ENCODE data around the gene STUB1. TPM values are rescaled to one million over a fixed set of nuclear protein-coding genes. Genes with fewer than 3 reads are reported as not detected.
A peak's percentile ranks its signal among the peaks of the same experiment; 100 is the strongest.

The STUB1 gene
- total RNA-seq, 6 experiments from 2014 or later, result 37.3 to 69.6 (median 54.3) TPM

DNA sequence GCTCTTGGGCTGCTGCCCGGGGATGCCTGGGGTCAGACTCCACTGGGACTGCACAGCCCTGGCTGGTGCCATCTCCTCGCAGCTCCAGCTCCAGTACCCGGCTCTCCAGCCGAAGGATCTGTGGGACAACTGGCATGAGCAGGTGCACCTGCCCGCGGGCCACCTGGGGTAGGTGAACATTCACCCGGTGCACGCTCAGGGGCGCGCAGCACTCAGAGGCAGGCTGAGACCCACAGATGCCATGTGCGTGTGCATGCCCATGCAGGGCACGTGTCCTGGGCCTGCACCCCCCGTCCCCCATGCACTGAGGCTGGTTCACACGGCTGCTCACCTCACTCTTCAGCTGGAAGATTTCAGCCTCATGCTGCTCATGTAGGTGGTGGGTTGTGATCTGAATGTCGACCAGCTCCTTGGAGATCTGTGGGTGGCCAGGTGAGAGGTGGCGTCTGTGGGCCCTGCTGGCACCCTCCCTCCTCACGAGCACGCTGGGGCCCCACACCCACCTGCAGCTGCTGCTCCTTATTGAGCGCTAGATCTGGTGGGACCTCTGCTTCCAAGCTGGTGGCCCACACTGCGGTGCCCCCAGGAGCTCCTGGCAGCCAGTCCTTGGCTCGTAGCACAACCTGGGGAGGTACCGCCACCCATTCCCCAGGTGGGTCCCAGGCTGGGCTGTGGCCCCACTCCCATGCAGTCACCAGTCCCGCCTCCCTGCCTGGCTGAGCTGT lies 45.4 kb downstream of the STUB1 start:
- TF ChIP-seq POLR2A (IDR thresholded peaks at IDR 0.05), result no peak
- TF ChIP-seq, protein P1, sequence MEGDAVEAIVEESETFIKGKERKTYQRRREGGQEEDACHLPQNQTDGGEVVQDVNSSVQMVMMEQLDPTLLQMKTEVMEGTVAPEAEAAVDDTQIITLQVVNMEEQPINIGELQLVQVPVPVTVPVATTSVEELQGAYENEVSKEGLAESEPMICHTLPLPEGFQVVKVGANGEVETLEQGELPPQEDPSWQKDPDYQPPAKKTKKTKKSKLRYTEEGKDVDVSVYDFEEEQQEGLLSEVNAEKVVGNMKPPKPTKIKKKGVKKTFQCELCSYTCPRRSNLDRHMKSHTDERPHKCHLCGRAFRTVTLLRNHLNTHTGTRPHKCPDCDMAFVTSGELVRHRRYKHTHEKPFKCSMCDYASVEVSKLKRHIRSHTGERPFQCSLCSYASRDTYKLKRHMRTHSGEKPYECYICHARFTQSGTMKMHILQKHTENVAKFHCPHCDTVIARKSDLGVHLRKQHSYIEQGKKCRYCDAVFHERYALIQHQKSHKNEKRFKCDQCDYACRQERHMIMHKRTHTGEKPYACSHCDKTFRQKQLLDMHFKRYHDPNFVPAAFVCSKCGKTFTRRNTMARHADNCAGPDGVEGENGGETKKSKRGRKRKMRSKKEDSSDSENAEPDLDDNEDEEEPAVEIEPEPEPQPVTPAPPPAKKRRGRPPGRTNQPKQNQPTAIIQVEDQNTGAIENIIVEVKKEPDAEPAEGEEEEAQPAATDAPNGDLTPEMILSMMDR (IDR thresholded peaks at IDR 0.05), result no peak
- no peaks in the 10 kb centered on the region for H3K9me3 ChIP-seq
- no peak overlapping the region for H3K4me3 ChIP-seq
- H3K36me3 ChIP-seq, result no peaks in the 10 kb centered on the region
- H3K4me1 ChIP-seq, result peaks cover 0 to 21% (median 2%) of the 10 kb centered on the region in 4 donors
- DNase-seq (no peak), ATAC-seq (no peak)
- intact Hi-C loops (cut with DNase I), result no loop called here
- no peak overlapping the region for H3K27ac ChIP-seq
- H3K27me3 ChIP-seq, result no peaks in the 10 kb centered on the region
- 41% methylated on average over 3 of the region's 23 CpGs for WGBS (ENCODE audit: insufficient coverage, low coverage, low lambda C conversion rate, missing lambda C conversion rate)

DNA sequence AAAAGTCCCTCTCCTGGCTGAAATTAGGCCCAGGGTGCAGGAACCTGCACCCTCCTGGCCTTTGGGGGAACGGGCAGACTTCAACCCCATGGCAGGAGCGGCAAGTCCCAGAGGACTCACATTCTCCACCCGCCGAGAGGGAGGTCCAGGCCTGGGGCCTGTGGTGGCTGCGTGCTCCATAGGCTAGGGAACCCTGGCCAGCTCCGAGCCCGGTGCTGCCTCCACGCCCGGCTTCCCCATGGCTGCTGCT lies 45.9 kb downstream of the STUB1 start:
- no peak for TF ChIP-seq POLR2A (IDR thresholded peaks at IDR 0.05)
- TF ChIP-seq, protein P1 (IDR thresholded peaks at IDR 0.05), result no peak
- no peak overlapping the region for H3K27ac ChIP-seq
- ATAC-seq, result no peak
- no peak overlapping the region for H3K4me3 ChIP-seq
- H3K9me3 ChIP-seq, result no peaks in the 10 kb centered on the region
- 30% methylated on average over 2 of the region's 9 CpGs for WGBS (ENCODE audit: insufficient coverage, low coverage, low lambda C conversion rate, missing lambda C conversion rate)
- no peaks in the 10 kb centered on the region for H3K27me3 ChIP-seq
- DNase-seq, result no peak
- peaks cover 0 to 21% (median 2%) of the 10 kb centered on the region in 4 donors for H3K4me1 ChIP-seq
- H3K36me3 ChIP-seq, result no peaks in the 10 kb centered on the region
- intact Hi-C loops (cut with DNase I), result no loop called here

DNA sequence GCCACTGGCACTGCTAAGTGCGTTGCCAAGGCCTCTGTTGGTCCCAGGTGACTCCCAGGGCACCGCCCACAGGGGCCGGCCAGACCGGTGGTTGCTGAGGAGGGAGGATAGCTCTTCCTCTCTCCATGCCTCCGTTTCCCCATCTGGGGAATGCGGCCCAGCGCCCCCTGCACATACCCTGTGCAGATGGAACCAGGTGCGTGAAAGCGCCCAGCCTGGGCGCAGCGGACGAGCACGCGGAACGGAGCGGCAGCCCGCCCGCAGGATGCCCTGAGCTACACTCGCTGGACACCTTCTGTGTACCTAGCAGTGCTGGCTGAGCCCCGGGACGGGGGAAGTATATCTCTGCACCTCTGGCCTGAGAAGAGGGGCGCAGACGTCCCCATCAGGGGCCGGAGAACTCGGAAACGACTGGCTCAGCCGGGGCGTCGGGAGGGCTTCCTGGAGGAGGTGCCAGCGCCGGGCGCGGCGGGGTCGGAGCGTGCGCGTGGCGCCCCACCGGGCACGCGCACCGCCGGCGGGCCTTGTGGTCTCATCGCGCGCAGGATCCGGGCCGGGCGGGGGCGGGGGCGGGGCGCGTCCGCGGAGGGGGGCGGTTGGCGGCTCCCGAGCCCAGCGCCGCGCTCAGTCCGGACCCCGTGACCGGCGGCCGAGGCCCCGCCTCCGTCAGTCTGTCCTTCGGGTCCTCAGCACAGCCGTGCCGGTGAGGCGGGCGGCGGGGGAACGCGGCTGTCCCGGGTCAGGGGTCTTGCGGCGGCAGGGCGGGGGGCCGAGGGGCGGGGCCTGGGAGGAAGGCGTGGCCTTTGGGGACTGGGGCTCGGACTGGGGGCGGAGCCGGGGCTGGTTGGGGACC lies 46.5 kb downstream of the STUB1 start, which contains the start of the genes CCDC78 and HAGHL:
TSS of gene CCDC78 (minus strand) at position 6 of the 853 bp plus-strand sequence. CDS start 76 bp downstream, outside the sequence.
TSS of gene HAGHL (plus strand) at position 669 of the 853 bp plus-strand sequence. CDS start 404 bp downstream, outside the sequence.
- Histone ChIP-seq H3K27me3 (no peaks in the 10 kb centered on the region), H3K4me3 (peak within 1 kb of the TSS; percentile 18 to 40 (median 25)), H3K4me1 (peaks cover 0 to 17% (median 1%) of the 10 kb centered on the region in 4 donors), H3K36me3 (no peaks in the 10 kb centered on the region), H3K27ac (no peak within 1 kb of the TSS), H3K9me3 (no peaks in the 10 kb centered on the region)
- intact Hi-C loops (cut with DNase I), result no loop called here
- TF ChIP-seq, protein P1 (IDR thresholded peaks at IDR 0.05), result no peak
- TF ChIP-seq POLR2A (IDR thresholded peaks at IDR 0.05), result no peak
- ATAC-seq (peak in 3 of 4 donors; percentile 8 to 41 (median 15)), DNase-seq (peak in 1 of 3 donors; percentile 49)
- WGBS (ENCODE audit: insufficient coverage, low coverage, low lambda C conversion rate, missing lambda C conversion rate), result 5% methylated on average over 4 of the region's 88 CpGs

DNA sequence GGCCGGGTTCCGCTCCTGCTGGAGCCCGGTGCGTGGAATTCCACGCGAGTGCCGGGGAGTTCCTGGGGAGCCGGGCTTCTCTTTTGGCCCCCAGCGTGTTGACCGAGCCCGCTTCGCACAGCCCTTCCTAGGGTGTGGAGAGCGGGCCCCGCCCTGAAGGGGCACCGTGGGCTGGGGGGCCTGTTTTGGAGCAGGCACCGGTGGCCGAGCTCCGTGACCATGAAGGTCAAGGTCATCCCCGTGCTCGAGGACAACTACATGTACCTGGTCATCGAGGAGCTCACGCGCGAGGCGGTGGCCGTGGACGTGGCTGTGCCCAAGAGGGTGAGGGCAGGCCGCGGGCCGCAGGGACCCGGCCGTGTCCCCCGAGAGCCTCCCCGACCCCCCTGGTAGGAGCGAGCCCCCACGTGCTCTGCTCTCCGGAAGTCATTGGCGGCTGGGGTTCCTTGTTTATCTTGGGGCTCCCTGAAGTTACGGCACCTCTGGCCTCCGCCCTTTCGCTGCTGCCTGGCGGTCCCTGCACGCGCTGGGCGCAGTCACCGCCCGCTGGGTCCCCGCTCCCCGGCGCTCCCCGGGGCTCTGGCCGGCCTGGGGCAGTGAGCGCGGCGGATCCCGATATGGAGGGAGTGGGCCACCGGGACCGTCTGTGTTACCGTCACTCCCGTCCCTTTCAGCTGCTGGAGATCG lies 47.2 kb downstream of the STUB1 start:
- Histone ChIP-seq H3K4me1 (peaks cover 0 to 15% (median 0%) of the 10 kb centered on the region in 4 donors), H3K36me3 (peaks cover 0 to 3% (median 0%) of the 10 kb centered on the region in 4 donors), H3K27me3 (no peaks in the 10 kb centered on the region), H3K9me3 (no peaks in the 10 kb centered on the region), H3K4me3 (peak overlapping the region; percentile 18 to 40 (median 25)), H3K27ac (no peak overlapping the region)
- no CpG with 5 or more reads among the region's 61 CpGs for WGBS (ENCODE audit: insufficient coverage, low coverage, low lambda C conversion rate, missing lambda C conversion rate)
- DNase-seq (peak in 1 of 3 donors; percentile 32), ATAC-seq (no peak)
- intact Hi-C loops (cut with DNase I), result no loop called here
- TF ChIP-seq, protein P1 (IDR thresholded peaks at IDR 0.05), result no peak
- TF ChIP-seq POLR2A (IDR thresholded peaks at IDR 0.05), result no peak

Data from right lobe of liver (tissue), 6 donors.